Activated CD8-positive, alpha-beta T cell treated with anti-CD3 and anti-CD28 coated beads for 36 hours (primary cell): ENCODE measurements around the gene SLC6A1. TPM values are rescaled to one million over a fixed set of nuclear protein-coding genes. Genes with fewer than 3 reads are reported as not detected.

Source experiments
- ATAC-seq: fragments of 200-7000 bp; cut with Tn5 transposase; one replicate; pipeline ENCODE4 v1.10.0; 2021; ENCODE audit warnings: mild to moderate bottlenecking, moderate library complexity
- CTCF ChIA-PET: fragments of 350-600 bp; sonication (Branson Sonifier 250); formaldehyde crosslinking; loops from one replicate; lab custom pipeline; 2021; ENCODE audit warnings: antibody characterized with exemption; lab: Charles Lee
- POLR2A ChIA-PET: fragments of 350-600 bp; sonication (Branson Sonifier 250); formaldehyde crosslinking; loops from one replicate; lab custom pipeline; 2021; ENCODE audit warnings: antibody characterized with exemption; lab: Charles Lee
- DNase-seq: peaks from one replicate; pipeline ENCODE4 v3.0.0-alpha.2; 2020
- H3K27ac Mint-ChIP-seq: one replicate; pipeline ENCODE4 v1.8.0; 2021; ENCODE audit warnings: mild to moderate bottlenecking, mixed read lengths
- H3K27me3 Mint-ChIP-seq: one replicate; pipeline ENCODE4 v1.8.0; 2021; ENCODE audit warnings: mixed read lengths
- H3K36me3 Mint-ChIP-seq: one replicate; pipeline ENCODE4 v1.8.0; 2021; ENCODE audit warnings: low read depth, mixed read lengths
- H3K4me1 Mint-ChIP-seq: one replicate; pipeline ENCODE4 v1.8.0; 2021; ENCODE audit warnings: low read depth, mixed read lengths
- H3K4me3 Mint-ChIP-seq: one replicate; pipeline ENCODE4 v1.8.0; 2021; ENCODE audit warnings: mild to moderate bottlenecking, moderate library complexity, mixed read lengths
- H3K9me3 Mint-ChIP-seq: one replicate; pipeline ENCODE4 v1.8.0; 2021; ENCODE audit warnings: mixed read lengths
- CTCF ChIP-seq: fragments of 200-600 bp; IDR thresholded peaks from one replicate; pipeline ENCODE4 v1.8.0; 2022; ENCODE audit warnings: antibody characterized with exemption, mild to moderate bottlenecking
- intact Hi-C: fragments of 100-400 bp; cut with micrococcal nuclease; formaldehyde crosslinking; loops from one replicate; pipeline ENCODE4 v1.10.0; 2022
- total RNA-seq, 2 experiments: library from RNA; stranded (reverse); gene quantifications; one replicate each; pipeline ENCODE4 v1.2.3, GENCODE V29; 2021

Gene SLC6A1
- total RNA-seq, 2 experiments from 2014 or later, result not detected

- no peaks in the 10 kb centered on the region for H3K36me3 Mint-ChIP-seq
- no peak for ATAC-seq
These were observed 84.2 kb downstream of the SLC6A1 start for GRCh38 chr3:11076711-11077110.

DNA sequence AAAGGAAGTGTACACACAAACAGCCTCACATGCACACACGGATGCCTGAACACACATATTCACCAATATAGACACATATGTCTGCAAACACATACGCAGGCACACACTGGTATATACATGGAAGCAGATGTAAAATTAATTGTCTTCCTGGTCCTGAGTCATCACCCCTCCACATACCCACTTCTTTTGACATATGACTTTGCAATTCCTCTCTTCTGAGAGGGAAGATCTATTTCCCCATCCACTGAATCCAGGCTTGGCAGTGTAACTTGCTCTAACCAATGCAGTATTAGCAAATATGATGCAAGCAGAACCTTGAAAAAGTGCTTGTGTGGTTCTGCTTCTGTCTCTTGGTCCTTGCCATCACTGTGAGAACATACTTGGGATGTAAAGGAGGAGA is 84.9 kb downstream of the SLC6A1 start:
- DNase-seq, result no peak
- Mint-ChIP-seq H3K4me1 (no peaks in the 10 kb centered on the region), H3K36me3 (no peaks in the 10 kb centered on the region), H3K27me3 (peaks cover 32% of the 10 kb centered on the region), H3K27ac (no peak overlapping the region), H3K9me3 (no peaks in the 10 kb centered on the region), H3K4me3 (no peak overlapping the region)
- intact Hi-C loops, result no loop called here
- POLR2A ChIA-PET, result no interaction called here
- CTCF ChIA-PET, result no interaction called here
- no peak for ATAC-seq
- no peak for TF ChIP-seq CTCF

More at GRCh38 chr3:11076711-11077110, 84.2 kb downstream of the SLC6A1 start:
- ChIA-PET POLR2A (no interaction called here), CTCF (interaction anchor here (2.8 kb wide), 1 partner anchor 16 kb away, joined by 12 read pairs; no protein-coding TSS in a partner anchor)
- H3K27me3 Mint-ChIP-seq, result peaks cover 31% of the 10 kb centered on the region
- H3K4me1 Mint-ChIP-seq, result no peaks in the 10 kb centered on the region
- H3K9me3 Mint-ChIP-seq, result no peaks in the 10 kb centered on the region
- DNase-seq, result no peak
- no peak for TF ChIP-seq CTCF
- H3K4me3 Mint-ChIP-seq, result no peak overlapping the region
- intact Hi-C loops, result no loop called here
- H3K27ac Mint-ChIP-seq, result no peak overlapping the region

DNA sequence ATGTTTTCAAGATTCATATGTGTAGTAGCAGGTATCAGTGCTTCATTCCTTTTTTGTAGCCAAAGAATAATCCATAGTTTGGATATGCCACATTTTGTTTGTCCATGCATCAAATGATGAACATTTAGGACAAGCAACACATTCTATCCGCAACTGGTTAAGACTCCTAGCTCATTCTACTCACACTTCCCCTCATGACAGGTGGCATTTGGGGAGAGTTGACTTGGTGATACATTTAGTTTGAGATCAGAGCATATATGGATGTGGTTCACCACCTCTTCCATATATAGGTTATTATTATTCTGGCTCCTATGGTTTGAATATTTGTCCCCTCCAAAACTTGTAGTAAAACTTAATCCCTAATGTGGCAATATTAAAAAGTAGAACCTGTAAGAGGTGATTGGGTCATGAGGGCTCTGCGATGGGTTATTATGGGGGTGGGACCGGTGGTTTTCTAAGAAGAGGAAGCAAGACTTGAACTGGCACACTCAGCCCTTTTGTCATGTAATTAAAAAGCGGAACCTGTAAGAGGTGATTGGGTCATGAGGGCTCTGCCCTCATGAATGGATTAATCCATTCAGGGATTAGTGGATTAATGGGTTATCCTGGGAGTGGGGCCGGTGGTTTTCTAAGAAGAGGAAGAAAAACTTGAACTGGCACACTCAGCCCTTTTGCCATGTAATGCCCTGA is 86.4 kb downstream of the SLC6A1 start:
- CTCF ChIA-PET, result no interaction called here
- TF ChIP-seq CTCF, result no peak
- no peak overlapping the region for H3K27ac Mint-ChIP-seq
- DNase-seq, result no peak
- POLR2A ChIA-PET, result no interaction called here
- H3K4me3 Mint-ChIP-seq, result no peak overlapping the region
- ATAC-seq, result no peak
- peaks cover 24% of the 10 kb centered on the region for H3K27me3 Mint-ChIP-seq
- intact Hi-C loops, result no loop called here
- H3K9me3 Mint-ChIP-seq, result no peaks in the 10 kb centered on the region
- no peaks in the 10 kb centered on the region for H3K36me3 Mint-ChIP-seq
- no peaks in the 10 kb centered on the region for H3K4me1 Mint-ChIP-seq

DNA sequence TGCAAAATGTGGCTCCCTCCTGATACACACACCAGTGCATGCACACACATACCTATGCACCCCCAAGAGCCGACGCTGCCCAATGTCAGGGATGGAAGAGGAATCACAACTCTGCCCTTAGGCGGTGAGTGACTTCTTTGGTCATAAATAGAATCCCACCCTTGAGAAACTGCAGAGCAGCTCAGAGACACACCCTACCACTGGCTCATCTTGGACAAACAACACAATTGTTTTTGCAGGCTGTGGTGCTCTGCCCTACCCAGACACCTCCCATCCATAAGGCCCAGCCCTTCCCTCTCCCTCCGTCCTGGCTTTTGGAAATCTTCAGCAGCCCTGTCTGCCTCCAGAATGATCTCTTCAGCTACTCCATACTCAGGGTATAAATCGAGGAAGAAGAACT is 87.9 kb downstream of the SLC6A1 start:
- intact Hi-C loops, result no loop called here
- Mint-ChIP-seq H3K27ac (no peak overlapping the region), H3K4me3 (no peak overlapping the region), H3K27me3 (peaks cover 12% of the 10 kb centered on the region), H3K36me3 (no peaks in the 10 kb centered on the region), H3K9me3 (no peaks in the 10 kb centered on the region), H3K4me1 (no peaks in the 10 kb centered on the region)
- ChIA-PET CTCF (no interaction called here), POLR2A (no interaction called here)
- TF ChIP-seq CTCF, result no peak
- no peak for DNase-seq
- ATAC-seq, result no peak

DNA sequence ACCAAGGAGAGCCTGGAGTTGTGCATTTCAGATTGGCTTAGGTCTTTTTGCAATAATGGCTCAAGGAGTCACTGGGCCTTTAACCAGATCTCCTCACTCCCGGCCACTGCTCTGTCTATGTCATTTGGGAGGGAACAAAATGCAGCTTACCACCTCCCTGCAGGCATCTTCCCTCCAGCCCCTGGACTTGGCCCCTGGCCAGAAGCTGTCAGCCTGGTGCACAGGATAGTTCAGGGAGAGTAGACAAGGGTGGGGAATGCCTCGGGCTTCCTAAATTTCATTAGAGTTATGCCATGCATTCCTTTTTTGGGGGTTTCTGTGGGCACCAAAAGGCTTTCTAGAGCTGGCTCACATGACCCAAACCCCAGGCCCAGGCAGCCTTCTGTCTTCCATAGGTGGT is 91.5 kb downstream of the SLC6A1 start:
- H3K9me3 Mint-ChIP-seq, result no peaks in the 10 kb centered on the region
- ATAC-seq (no peak), DNase-seq (no peak)
- no peak overlapping the region for H3K27ac Mint-ChIP-seq
- CTCF ChIA-PET, result no interaction called here
- H3K27me3 Mint-ChIP-seq, result peaks cover 2% of the 10 kb centered on the region
- POLR2A ChIA-PET, result no interaction called here
- no peak overlapping the region for H3K4me3 Mint-ChIP-seq
- no peaks in the 10 kb centered on the region for H3K36me3 Mint-ChIP-seq
- intact Hi-C loops, result no loop called here
- TF ChIP-seq CTCF, result no peak
- no peaks in the 10 kb centered on the region for H3K4me1 Mint-ChIP-seq
